Transverse colon (tissue), 4 donors: ENCODE measurements around the gene SMYD3. TPM values are rescaled to one million over a fixed set of nuclear protein-coding genes. Genes with fewer than 3 reads are reported as not detected.

Experiments used
- DNase-seq: peaks from one replicate; pipeline ENCODE4 v3.0.0-alpha.2; 2019
- H3K27ac ChIP-seq, 4 donors: fragments of 200-600 bp; sonication (generic); 2 replicates each; pipeline ENCODE4 v1.5.1; 2016 to 2018; ENCODE audit warnings: inconsistent platforms in 4 of 4
- H3K27me3 ChIP-seq: fragments of 200-600 bp; sonication (generic); 2 replicates; pipeline ENCODE4 v1.5.1; 2017; ENCODE audit warnings: inconsistent platforms
- H3K36me3 ChIP-seq, 4 donors: fragments of 200-600 bp; sonication (generic); 2 replicates each; pipeline ENCODE4 v1.5.1; 2017 to 2019; ENCODE audit warnings: inconsistent platforms in 4 of 4
- H3K4me1 ChIP-seq, 4 donors: fragments of 200-600 bp; sonication (generic); 2 replicates each; pipeline ENCODE4 v1.5.1; 2017 to 2020; ENCODE audit warnings: inconsistent platforms in 4 of 4
- H3K4me3 ChIP-seq, 4 donors: fragments of 200-600 bp; sonication (generic); 1 replicate in 1 of 4; 2 replicates in 3 of 4; pipeline versions ENCODE4 v1.5.1 to v1.6.1; 2017 to 2019; ENCODE audit warnings: inconsistent platforms in 4 of 4
- H3K9me3 ChIP-seq, 2 donors: fragments of 200-600 bp; sonication (generic); 2 replicates each; pipeline ENCODE4 v1.5.1; 2017 to 2019; ENCODE audit warnings: inconsistent platforms in 2 of 2
- EP300 ChIP-seq: sonication (generic); formaldehyde crosslinking; IDR thresholded peaks from one replicate; pipeline ENCODE4 v1.6.1; 2017; ENCODE audit warnings: antibody characterized with exemption, low read depth
- POLR2A ChIP-seq: fragments of 450-650 bp; IDR thresholded peaks from one replicate; pipeline ENCODE4 v1.6.1; 2016; ENCODE audit warnings: antibody characterized with exemption, mild to moderate bottlenecking, moderate library complexity
- POLR2AphosphoS5 ChIP-seq, 3 donors: sonication (generic); formaldehyde crosslinking; IDR thresholded peaks; one replicate each; pipeline ENCODE4 v1.6.1; 2016; ENCODE audit warnings: antibody characterized with exemption in 3 of 3
- WGBS, 2 donors: methylation state at CpG; one replicate each; pipeline ENCODE4 v1.1.5; 2018; ENCODE audit warnings: low coverage in 1 of 2; 5-methylcytosine and 5-hydroxymethylcytosine counted together
- in situ Hi-C, 4 donors: fragments of 200-750 bp; cut with MboI; loops; one replicate each; pipeline versions ENCODE4 v1.15.0 to v1.15.1; 2017; ENCODE audit warnings: low sequenced_read_pairs in 3 of 4, low pct_ligation_motif_present in 1 of 4, low pct_unique_long_range_greater_than_20kb in 1 of 4
- intact Hi-C: fragments of 100-400 bp; cut with DNase I; formaldehyde crosslinking; loops from one replicate; pipeline ENCODE4 v1.15.1; 2023; ENCODE audit warnings: low total_unique reads
- total RNA-seq, 4 donors: library from RNA; depleted of rRNA; stranded (reverse); fragments of >200 nt; gene quantifications; one replicate each; pipeline ENCODE4 v1.1.0, GENCODE V29; 2016
- TF ChIP-seq, protein P1 (sequence below), 5 experiments: fragments of 200-600 bp in 3 of 5; fragments of 450-650 bp in 2 of 5; sonication (generic) in 3 of 5; IDR thresholded peaks; 1 replicate in 2 of 5; 2 replicates in 3 of 5; pipeline ENCODE4 v1.5.1; 2016 to 2017; ENCODE audit warnings: antibody characterized with exemption in 5 of 5, inconsistent platforms in 3 of 5, mild to moderate bottlenecking in 2 of 5, moderate library complexity in 1 of 5

The SMYD3 gene
- total RNA-seq, 4 donors from 2014 or later: 10.5 to 31.3 (median 25.8) TPM

DNA sequence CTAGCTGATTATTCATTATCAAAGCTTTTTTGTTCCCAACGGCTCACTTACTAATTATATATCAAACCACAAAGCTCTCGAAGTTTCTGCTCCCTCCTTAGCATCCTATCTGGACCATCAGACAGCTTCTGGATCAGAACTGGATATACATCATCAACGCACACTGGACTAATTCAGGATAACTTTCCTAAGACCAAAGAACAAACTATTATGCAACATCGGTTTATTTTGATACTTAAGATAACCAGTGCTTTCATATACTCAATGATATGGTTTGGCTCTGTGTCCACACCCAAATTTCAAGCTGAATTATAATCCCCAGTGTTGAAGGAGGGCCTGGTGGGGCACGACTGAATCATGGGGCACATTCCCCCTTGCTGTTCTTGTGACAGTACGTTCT, 110.8 kb downstream of the SMYD3 start:
- WGBS, 2 donors: 89 to 93% methylated on average over 4 to 6 of the region's 6 CpGs
- no peak overlapping the region for H3K4me3 ChIP-seq
- H3K27ac ChIP-seq: no peak overlapping the region
- in situ Hi-C loops (no loop called here), intact Hi-C loops (no loop called here)
- H3K4me1 ChIP-seq: no peaks in the 10 kb centered on the region
- no peaks in the 10 kb centered on the region for H3K36me3 ChIP-seq
- H3K27me3 ChIP-seq: no peaks in the 10 kb centered on the region
- DNase-seq: no peak
- TF ChIP-seq, protein P1, sequence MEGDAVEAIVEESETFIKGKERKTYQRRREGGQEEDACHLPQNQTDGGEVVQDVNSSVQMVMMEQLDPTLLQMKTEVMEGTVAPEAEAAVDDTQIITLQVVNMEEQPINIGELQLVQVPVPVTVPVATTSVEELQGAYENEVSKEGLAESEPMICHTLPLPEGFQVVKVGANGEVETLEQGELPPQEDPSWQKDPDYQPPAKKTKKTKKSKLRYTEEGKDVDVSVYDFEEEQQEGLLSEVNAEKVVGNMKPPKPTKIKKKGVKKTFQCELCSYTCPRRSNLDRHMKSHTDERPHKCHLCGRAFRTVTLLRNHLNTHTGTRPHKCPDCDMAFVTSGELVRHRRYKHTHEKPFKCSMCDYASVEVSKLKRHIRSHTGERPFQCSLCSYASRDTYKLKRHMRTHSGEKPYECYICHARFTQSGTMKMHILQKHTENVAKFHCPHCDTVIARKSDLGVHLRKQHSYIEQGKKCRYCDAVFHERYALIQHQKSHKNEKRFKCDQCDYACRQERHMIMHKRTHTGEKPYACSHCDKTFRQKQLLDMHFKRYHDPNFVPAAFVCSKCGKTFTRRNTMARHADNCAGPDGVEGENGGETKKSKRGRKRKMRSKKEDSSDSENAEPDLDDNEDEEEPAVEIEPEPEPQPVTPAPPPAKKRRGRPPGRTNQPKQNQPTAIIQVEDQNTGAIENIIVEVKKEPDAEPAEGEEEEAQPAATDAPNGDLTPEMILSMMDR (IDR thresholded peaks at IDR 0.05): no peak
- TF ChIP-seq POLR2A (no peak), POLR2AphosphoS5 (IDR thresholded peaks at IDR 0.05) (no peak), EP300 (no peak)
- no peaks in the 10 kb centered on the region for H3K9me3 ChIP-seq

DNA sequence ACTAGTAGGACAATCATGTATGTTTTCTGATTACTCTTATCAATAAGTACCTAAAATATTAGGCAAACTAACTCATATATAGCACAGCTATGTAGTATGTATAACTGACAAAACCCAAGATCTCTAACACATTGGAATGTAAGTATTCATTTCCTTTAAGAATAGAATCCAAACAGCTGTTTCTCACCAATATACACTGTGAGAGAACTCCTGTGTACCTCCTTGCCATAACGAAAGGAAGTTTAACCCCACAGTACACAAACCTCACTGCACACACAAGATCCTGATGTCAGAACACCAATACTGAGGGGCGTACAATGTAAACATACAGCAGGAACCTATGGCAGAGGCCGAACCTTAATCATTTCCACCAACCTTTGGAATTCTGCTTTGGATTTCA, 113.0 kb downstream of the SMYD3 start:
- no peak for TF ChIP-seq POLR2AphosphoS5 (IDR thresholded peaks at IDR 0.05)
- TF ChIP-seq POLR2A: no peak
- no peak for TF ChIP-seq EP300
- TF ChIP-seq, protein P1 (IDR thresholded peaks at IDR 0.05): no peak
- Histone ChIP-seq H3K4me1 (no peaks in the 10 kb centered on the region), H3K27me3 (no peaks in the 10 kb centered on the region), H3K9me3 (peaks cover 0 to 4% of the 10 kb centered on the region in 2 donors), H3K4me3 (no peak overlapping the region), H3K36me3 (no peaks in the 10 kb centered on the region), H3K27ac (no peak overlapping the region)
- intact Hi-C loops: no loop called here
- in situ Hi-C loops: no loop called here
- 63 to 69% methylated on average over 1 to 3 of the region's 3 CpGs for WGBS, 2 donors
- no peak for DNase-seq

DNA sequence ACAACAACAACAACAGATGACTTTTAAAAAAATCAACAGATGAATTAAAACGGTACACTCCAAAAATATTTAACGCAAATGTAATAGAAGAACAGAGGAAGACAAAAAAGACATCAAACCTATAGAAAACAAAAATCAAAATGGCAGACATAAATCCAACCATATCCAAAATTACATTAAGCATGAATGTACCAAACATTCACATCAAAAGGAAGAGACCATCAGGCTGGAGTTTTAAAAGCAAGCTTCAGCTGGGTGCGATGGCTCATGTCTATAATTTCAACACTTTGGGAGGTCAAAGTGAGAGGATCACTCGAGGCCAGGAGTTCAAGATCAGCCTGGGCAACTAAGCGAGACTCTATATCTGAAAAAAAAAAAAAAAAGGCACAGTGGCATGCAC, 116.2 kb downstream of the SMYD3 start:
- DNase-seq: no peak
- TF ChIP-seq, protein P1 (IDR thresholded peaks at IDR 0.05): no peak
- TF ChIP-seq POLR2AphosphoS5 (IDR thresholded peaks at IDR 0.05) (no peak), EP300 (no peak), POLR2A (no peak)
- Histone ChIP-seq H3K27ac (no peak overlapping the region), H3K36me3 (no peaks in the 10 kb centered on the region), H3K4me3 (no peak overlapping the region), H3K4me1 (no peaks in the 10 kb centered on the region), H3K9me3 (peaks cover 0 to 4% of the 10 kb centered on the region in 2 donors), H3K27me3 (no peaks in the 10 kb centered on the region)
- intact Hi-C loops (no loop called here), in situ Hi-C loops (no loop called here)
- 88 to 100% methylated on average over 2 to 5 of the region's 5 CpGs for WGBS, 2 donors

DNA sequence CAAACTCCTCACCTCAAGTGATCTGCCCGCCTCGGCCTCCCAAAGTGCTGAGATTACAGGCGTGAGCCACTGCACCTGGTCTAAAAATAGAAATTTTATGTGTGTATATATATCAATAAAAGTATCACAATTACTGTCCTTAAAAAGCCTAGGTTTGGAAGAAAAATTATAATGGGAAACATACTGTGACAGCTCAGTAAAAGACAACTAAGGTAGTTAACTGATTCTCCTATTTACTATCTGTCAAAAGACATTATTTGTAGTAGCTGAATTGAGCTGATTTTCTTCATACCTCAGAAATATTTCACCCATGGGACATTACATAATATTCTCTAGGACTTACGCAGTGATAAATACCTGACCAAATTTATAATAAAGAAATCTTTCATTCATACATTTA, 122.5 kb downstream of the SMYD3 start:
- intact Hi-C loops: no loop called here
- H3K9me3 ChIP-seq: no peaks in the 10 kb centered on the region
- H3K4me1 ChIP-seq: no peaks in the 10 kb centered on the region
- H3K27me3 ChIP-seq: no peaks in the 10 kb centered on the region
- TF ChIP-seq POLR2AphosphoS5 (IDR thresholded peaks at IDR 0.05) (no peak), POLR2A (no peak), EP300 (no peak)
- TF ChIP-seq, protein P1 (IDR thresholded peaks at IDR 0.05): no peak
- WGBS, 2 donors: 70 to 71% methylated on average over 4 of the region's 4 CpGs
- no peaks in the 10 kb centered on the region for H3K36me3 ChIP-seq
- in situ Hi-C loops: no loop called here
- no peak overlapping the region for H3K4me3 ChIP-seq
- DNase-seq: no peak
- no peak overlapping the region for H3K27ac ChIP-seq
